GM21528 (cell line): ENCODE data around the gene CCL2.
"Not testable (repeated sequence)": the region's sequence is repeated elsewhere in the genome, so short reads cannot be mapped to it uniquely, and the experiment has no call there.

Source experiments
- ATAC-seq: cut with Tn5 transposase; IDR thresholded peaks from one replicate; pipeline ENCODE4 v1.9.1; 2021; ENCODE audit warnings: mild to moderate bottlenecking, moderate library complexity; ENCODE audit not compliant: unreplicated experiment, low FRiP score

CCL2 gene

DNA sequence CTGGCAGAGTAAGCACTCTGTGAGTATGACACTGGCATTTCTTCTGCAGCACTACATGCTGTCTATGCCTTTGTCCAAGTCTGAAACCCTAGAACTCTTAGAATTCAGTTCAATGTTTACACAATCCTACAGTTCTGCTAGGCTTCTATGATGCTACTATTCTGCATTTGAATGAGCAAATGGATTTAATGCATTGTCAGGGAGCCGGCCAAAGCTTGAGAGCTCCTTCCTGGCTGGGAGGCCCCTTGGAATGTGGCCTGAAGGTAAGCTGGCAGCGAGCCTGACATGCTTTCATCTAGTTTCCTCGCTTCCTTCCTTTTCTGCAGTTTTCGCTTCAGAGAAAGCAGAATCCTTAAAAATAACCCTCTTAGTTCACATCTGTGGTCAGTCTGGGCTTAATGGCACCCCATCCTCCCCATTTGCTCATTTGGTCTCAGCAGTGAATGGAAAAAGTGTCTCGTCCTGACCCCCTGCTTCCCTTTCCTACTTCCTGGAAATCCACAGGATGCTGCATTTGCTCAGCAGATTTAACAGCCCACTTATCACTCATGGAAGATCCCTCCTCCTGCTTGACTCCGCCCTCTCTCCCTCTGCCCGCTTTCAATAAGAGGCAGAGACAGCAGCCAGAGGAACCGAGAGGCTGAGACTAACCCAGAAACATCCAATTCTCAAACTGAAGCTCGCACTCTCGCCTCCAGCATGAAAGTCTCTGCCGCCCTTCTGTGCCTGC, at the start of gene CCL2:
Gene CCL2 (plus strand): TSS at position 635 of the 730 bp plus-strand sequence. CDS start 65 bp downstream, at position 700.
- ATAC-seq: no peak

DNA sequence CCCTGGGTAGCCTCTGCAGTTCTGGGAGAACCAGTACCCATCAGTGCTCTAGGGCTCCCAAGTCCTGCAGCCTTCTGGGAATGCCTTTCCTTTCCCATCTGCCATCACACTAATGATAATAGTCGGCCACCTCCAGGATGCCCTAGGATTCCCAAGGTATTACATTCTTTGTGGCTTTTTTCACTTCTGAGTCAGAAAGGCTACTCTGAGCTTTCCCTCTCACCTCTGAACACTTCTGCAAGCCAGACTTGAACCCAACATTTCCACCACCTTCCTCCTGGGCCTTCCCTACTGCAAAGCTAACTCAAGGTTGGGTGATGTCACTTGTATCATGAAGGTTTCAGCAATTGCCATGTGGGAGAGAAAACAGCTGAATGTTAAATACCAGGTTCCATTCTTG, 49.7 kb upstream of the CCL2 start:
- ATAC-seq: no peak

DNA sequence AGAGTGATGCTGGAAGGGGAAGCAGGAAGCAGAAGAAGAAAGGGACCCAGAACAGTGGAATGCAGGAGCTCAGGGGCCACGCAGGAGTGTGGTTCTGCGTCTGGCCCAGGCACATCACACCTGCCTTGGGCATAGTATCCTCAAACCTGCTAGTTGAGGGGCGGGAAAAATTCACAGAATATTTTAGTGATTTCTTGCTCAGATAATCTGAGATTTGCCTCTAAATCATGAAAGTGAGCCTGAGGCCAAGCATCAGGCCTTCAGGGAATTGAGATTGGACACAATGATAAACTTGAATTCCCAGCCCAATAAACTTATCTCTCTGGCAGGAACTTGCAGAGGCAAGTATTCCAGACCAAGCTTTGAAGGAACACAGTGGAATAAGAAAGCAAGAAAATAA, 48.5 kb upstream of the CCL2 start:
- no peak for ATAC-seq

GRCh38 chr17:34207572-34207971, 47.5 kb upstream of the CCL2 start:
- ATAC-seq: no peak

GRCh38 chr17:34218748-34219147, 36.3 kb upstream of the CCL2 start:
- no peak for ATAC-seq

GRCh38 chr17:34219405-34219804, 35.7 kb upstream of the CCL2 start:
- no peak for ATAC-seq

DNA sequence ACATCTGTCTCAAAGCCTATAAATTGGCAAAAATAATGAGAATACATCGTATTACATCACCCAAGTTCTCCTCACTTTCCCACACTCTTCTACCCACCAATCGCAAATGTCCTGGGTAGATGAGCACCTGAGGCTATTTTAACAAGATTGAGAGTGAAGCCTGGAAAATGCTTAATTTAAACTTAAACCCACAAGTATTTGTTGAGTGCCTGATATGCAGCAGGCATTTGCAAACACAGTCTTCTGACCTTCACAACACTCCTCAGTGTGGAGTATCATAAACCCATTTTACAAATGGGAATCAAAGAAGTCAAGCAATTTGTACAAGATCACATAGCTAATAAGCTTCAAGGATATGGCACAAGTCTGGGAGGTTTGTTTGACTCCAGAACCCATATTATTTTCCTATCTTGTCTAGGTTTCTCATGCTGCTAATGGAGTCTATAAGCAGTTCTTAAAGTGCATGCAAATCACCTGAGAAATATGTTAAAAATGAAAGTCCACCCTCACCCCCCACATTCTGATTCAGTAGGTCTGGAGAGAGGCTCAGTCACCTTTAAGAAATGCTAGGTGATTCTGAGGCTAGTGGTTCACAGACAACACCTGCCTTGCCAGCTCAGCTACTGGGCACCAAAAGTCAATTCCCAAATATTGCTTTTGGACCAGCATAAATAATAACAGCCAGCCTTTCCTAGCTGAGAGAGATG, 34.9 kb upstream of the CCL2 start:
- ATAC-seq: no peak

DNA sequence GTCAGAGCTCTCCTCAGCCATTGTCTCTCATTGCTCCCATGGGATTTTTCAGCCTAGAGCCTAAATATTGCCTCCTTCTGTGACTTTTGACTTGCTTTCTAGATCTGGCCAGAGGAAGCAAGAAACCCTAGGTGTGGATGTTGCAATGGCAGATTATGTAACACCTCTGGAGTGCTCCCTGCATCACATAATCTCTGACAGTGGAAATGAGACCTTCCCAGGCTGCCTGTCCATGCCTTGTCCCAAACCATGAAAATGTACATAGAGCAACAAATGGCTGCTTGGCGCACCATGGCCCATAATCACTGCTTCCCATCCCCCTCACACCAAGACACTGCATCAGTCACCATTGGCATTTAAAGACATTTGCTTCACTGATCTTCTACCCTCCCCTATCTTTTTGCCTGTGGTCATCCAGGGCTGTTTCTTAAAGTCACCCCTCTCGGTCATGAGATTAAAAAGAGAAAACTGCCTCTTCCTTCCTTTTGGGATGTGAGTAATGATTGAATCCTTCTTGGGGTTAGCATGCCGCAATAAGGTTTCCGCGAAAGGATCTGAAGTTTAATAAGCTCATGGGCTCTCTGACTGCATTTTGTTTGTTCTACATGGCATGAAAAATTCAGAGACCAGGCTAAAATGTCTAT, 34.2 kb upstream of the CCL2 start:
- no peak for ATAC-seq

DNA sequence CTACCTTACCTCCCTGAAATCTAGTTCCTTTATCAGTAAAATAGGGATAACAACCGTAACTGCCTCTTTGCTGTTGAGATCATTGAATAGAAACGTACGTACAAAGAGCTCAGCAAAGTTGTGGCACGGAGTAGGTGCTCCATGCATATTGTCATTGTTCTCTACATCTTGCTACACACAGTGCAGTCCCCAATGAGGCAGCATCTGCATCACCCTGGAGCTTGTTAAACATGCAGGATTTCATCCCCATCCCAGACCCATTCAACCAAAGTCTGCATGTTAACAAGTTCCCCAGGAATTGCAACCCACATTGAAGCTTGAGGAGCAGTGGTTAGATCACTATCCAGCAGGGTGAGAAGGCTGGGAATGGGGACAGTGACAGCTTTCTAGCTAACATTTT, 33.7 kb upstream of the CCL2 start:
- no peak for ATAC-seq

GRCh38 chr17:34222722-34223497, 32.2 kb upstream of the CCL2 start:
- ATAC-seq: no peak

DNA sequence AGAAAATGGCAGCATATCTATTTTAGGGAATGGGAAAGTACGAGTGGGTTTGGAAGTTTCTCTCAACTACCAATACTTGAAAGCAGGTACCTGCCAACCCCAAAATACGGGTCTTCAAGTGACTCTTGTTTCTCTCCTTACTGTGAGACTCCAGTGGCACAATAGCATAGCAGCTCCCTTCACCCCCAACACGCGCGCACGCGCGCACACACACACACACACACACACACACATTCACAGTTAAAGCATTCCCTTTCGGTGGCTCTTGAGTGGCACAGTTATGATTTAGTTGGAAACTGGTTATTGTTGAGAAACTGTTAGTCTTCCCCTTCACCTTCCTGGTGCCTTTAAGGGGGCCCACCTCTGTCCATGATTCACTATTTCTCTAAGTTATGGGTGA, 30.0 kb upstream of the CCL2 start:
- ATAC-seq: no peak

DNA sequence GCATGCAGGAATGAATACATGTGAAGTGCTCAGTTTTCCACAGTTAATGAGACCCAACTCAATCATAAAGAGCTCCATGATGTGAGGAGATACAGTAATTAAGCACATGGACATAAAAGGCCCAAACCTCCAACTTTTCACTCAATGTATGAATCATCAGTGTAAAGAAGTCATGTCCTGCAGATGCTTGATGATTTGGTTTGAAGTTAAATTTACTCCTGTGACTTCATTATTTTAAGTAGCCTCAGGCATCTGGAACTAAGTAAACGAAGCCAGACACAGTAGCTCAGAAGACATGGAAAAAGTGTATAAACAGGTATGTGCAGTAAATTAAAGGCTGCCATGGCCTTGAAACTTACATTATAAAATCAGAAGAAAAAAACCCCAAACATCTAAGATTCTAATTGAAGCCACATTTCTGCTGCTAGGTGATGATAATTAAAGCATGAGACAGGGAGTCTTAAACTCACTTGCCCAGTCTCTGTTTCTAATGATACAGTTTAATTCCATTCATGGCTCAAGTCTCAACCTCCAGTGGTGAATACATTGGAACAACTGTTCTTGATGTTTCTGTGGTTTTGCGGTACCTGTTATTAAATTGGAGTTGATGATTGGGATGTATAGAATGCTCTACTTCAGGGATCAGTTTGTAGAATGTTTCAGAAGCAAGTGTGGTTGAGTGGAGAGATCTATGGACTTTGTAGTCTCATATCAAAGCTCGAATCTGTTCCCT, 28.9 kb upstream of the CCL2 start:
- no peak for ATAC-seq

GRCh38 chr17:34226744-34227034, 28.4 kb upstream of the CCL2 start:
- ATAC-seq: no peak

GRCh38 chr17:34227293-34227692, 27.8 kb upstream of the CCL2 start:
- not testable (repeated sequence) for ATAC-seq

DNA sequence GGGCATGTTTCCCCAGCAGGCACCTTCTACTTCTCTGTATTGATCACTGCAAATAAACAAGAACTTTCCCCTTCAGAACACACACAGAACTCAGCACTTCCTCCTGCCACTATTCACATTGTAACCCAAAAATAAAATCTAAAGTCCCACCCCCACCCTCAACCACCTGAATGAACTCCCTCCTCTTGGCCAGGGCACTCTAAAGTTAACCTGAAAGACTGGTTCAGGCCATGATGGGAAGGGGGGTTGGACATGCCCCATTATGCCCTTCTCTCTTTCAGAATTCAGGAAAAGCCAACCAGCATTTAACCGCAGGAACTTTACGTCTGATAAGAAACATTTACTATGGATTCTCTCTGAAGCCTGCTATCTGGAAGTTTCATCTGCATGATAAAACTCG, 27.4 kb upstream of the CCL2 start:
- ATAC-seq: no peak

- no peak for ATAC-seq
Measured at GRCh38 chr17:34228781-34229180, 26.3 kb upstream of the CCL2 start.

DNA sequence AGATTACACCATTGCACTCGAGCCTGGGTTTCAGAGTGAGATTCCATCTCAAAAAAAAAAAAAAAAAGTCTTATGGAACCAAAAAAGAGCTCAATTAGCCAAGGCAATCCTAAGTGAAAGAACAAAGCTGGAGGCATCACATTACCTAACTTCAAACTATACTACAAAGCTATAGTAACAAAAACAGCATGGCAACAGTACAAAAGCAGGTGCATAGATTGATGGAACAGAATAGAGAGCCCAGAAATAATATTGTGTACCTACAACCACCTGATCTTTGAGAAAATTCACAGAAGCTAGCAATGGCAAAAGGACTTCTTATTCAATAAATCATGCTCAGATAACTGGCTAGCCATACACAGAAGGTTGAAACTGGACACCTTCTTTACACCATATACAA, 24.7 kb upstream of the CCL2 start:
- no peak for ATAC-seq

DNA sequence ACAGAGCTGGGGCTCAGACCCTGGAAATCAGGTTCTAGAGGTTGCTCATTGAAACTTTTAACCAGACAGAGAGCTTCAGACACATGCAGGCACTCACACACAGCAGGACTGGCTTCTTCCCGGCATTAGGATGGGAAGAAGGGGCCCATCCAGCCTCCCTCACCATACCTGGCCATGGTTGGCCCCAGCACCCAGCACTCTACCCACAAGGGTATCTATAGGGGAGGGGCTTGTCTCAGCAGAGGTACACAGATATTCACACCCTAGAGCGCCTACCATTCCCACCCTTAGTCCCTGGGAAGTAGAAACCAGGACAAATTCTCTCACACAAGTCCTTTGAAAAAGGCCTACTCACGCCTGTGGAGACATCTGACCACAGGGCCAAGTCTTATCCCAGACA, 20.5 kb upstream of the CCL2 start:
- no peak for ATAC-seq

GRCh38 chr17:34235389-34236028, 19.6 kb upstream of the CCL2 start:
- no peak for ATAC-seq

DNA sequence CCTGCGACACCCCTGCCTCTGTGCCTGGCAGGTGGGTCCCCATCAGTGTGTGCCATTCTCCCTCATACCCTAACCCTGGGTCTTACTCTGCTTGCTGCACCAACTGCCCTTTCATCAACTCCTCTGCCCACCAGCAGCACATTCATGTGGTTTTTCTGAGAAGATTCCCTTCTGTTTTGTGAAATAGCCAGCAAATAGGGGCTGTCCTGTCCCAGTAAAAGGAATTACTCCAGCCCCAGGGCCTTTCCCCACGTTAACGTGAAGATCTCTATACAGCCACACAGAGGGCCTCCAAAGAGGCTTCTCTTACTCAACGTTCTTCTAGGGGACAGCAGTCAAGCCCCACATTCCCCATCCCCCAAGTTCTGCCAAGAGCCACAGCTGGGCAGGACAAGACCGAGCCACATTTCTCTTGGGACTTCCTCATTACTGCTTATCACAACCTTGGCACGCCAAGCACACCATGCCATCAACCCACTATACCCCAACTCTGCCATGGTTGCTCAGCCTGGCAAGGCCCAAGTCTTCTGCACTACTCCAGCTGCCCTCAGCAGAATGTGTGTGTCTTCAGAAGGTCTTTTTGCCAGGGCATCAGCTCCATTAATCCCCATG, 18.7 kb upstream of the CCL2 start:
- no peak for ATAC-seq
